Ovary (tissue), 3 donors: ENCODE results near the gene MAST2.

Experiments
- POLR2A ChIP-seq: fragments of 450-650 bp; IDR thresholded peaks from one replicate; pipeline ENCODE4 v1.6.1; 2017; ENCODE audit warnings: antibody characterized with exemption, mild to moderate bottlenecking, moderate library complexity
- TF ChIP-seq, protein P1 (sequence below), 3 donors: fragments of 450-650 bp in 2 of 3; fragments of 200-600 bp in 1 of 3; IDR thresholded peaks; one replicate each; pipeline versions ENCODE4 v1.5.1 to v1.8.0; 2016 to 2022; ENCODE audit warnings: antibody characterized with exemption in 3 of 3, mild to moderate bottlenecking in 1 of 3
- donor health status: DM: no; HTN: no; CAD: no.

DNA sequence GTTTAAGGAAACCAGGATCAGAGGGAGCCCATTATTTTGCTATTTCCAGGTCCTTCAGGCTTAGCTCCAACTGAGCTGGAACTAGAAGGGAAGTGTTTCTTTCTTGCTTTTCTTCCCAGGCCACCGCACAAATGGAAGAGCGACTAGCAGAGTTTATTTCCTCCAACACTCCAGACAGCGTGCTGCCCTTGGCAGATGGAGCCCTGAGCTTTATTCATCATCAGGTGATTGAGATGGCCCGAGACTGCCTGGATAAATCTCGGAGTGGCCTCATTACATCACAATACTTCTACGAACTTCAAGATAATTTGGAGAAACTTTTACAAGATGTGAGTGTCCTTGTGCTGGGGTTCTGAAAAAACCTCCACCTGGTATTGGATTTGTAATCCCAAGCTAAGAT, 207.2 kb downstream of the MAST2 start:
- TF ChIP-seq, protein P1, sequence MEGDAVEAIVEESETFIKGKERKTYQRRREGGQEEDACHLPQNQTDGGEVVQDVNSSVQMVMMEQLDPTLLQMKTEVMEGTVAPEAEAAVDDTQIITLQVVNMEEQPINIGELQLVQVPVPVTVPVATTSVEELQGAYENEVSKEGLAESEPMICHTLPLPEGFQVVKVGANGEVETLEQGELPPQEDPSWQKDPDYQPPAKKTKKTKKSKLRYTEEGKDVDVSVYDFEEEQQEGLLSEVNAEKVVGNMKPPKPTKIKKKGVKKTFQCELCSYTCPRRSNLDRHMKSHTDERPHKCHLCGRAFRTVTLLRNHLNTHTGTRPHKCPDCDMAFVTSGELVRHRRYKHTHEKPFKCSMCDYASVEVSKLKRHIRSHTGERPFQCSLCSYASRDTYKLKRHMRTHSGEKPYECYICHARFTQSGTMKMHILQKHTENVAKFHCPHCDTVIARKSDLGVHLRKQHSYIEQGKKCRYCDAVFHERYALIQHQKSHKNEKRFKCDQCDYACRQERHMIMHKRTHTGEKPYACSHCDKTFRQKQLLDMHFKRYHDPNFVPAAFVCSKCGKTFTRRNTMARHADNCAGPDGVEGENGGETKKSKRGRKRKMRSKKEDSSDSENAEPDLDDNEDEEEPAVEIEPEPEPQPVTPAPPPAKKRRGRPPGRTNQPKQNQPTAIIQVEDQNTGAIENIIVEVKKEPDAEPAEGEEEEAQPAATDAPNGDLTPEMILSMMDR (IDR thresholded peaks at IDR 0.05), result no peak
- no peak for TF ChIP-seq POLR2A
